Activated naive CD8-positive, alpha-beta T cell treated with anti-CD3 and anti-CD28 coated beads, Interleukin-2, amount 50 U/mL, for 24 hours (primary cell): Measurements from ENCODE around the gene CHPT1.
"Not testable (repeated sequence)": the region's sequence is repeated elsewhere in the genome, so short reads cannot be mapped to it uniquely, and the experiment has no call there.

Source experiments
- ATAC-seq: fragments of 150-1000 bp; cut with Tn5 transposase; one replicate; pipeline ENCODE4 v1.10.0; 2021
- DNase-seq: peaks from one replicate; pipeline ENCODE4 v3.0.0; 2021
- H3K27ac Mint-ChIP-seq: one replicate; pipeline ENCODE4 v1.8.0; 2021; ENCODE audit warnings: mild to moderate bottlenecking, mixed read lengths
- H3K27me3 Mint-ChIP-seq: one replicate; pipeline ENCODE4 v1.8.0; 2021; ENCODE audit warnings: mixed read lengths
- H3K36me3 Mint-ChIP-seq: one replicate; pipeline ENCODE4 v1.8.0; 2021; ENCODE audit warnings: low read depth, mixed read lengths
- H3K4me1 Mint-ChIP-seq: one replicate; pipeline ENCODE4 v1.8.0; 2021; ENCODE audit warnings: mixed read lengths
- H3K4me3 Mint-ChIP-seq: one replicate; pipeline ENCODE4 v1.8.0; 2021; ENCODE audit warnings: mild to moderate bottlenecking, moderate library complexity, mixed read lengths
- H3K9me3 Mint-ChIP-seq: one replicate; pipeline ENCODE4 v1.8.0; 2021; ENCODE audit warnings: mixed read lengths

CHPT1 gene

GRCh38 chr12:101671157-101671791 is 26.2 kb upstream of the CHPT1 start:
- ATAC-seq: peak; percentile 76
- Mint-ChIP-seq H3K4me3 (peak overlapping the region; percentile 45), H3K27ac (peak overlapping the region; percentile 75), H3K9me3 (no peaks in the 10 kb centered on the region), H3K36me3 (no peaks in the 10 kb centered on the region), H3K27me3 (peaks cover 2% of the 10 kb centered on the region), H3K4me1 (peaks cover 19% of the 10 kb centered on the region)
- DNase-seq: peak; percentile 13

GRCh38 chr12:101671833-101672232 is 25.6 kb upstream of the CHPT1 start:
- no peak overlapping the region for H3K4me3 Mint-ChIP-seq

GRCh38 chr12:101675555-101675954 is 21.9 kb upstream of the CHPT1 start:
- no peaks in the 10 kb centered on the region for H3K36me3 Mint-ChIP-seq
- no peak for DNase-seq
- no peak overlapping the region for H3K4me3 Mint-ChIP-seq
- H3K9me3 Mint-ChIP-seq: no peaks in the 10 kb centered on the region
- peaks cover 12% of the 10 kb centered on the region for H3K4me1 Mint-ChIP-seq
- no peak for ATAC-seq
- no peak overlapping the region for H3K27ac Mint-ChIP-seq
- H3K27me3 Mint-ChIP-seq: no peaks in the 10 kb centered on the region

More at GRCh38 chr12:101671833-101672232, 25.6 kb upstream of the CHPT1 start:
- Mint-ChIP-seq H3K27ac (no peak overlapping the region), H3K9me3 (no peaks in the 10 kb centered on the region), H3K27me3 (no peaks in the 10 kb centered on the region), H3K36me3 (no peaks in the 10 kb centered on the region), H3K4me1 (peaks cover 19% of the 10 kb centered on the region)
- ATAC-seq (no peak), DNase-seq (no peak)

- not testable (repeated sequence) for ATAC-seq, DNase-seq, H3K36me3 Mint-ChIP-seq, H3K4me1 Mint-ChIP-seq, H3K9me3 Mint-ChIP-seq, H3K27me3 Mint-ChIP-seq, H3K4me3 Mint-ChIP-seq, H3K27ac Mint-ChIP-seq
These were observed 20.9 kb upstream of the CHPT1 start for GRCh38 chr12:101676497-101676896.

- DNase-seq (no peak), ATAC-seq (no peak)
- Mint-ChIP-seq H3K9me3 (no peaks in the 10 kb centered on the region), H3K4me3 (no peak overlapping the region), H3K27me3 (no peaks in the 10 kb centered on the region), H3K27ac (no peak overlapping the region), H3K4me1 (no peaks in the 10 kb centered on the region), H3K36me3 (no peaks in the 10 kb centered on the region)
These were observed 19.4 kb upstream of the CHPT1 start for GRCh38 chr12:101678081-101678480.

GRCh38 chr12:101680240-101680639 is 17.2 kb upstream of the CHPT1 start:
- Mint-ChIP-seq H3K4me1 (no peaks in the 10 kb centered on the region), H3K27ac (no peak overlapping the region), H3K4me3 (no peak overlapping the region), H3K27me3 (peaks cover 5% of the 10 kb centered on the region), H3K36me3 (no peaks in the 10 kb centered on the region), H3K9me3 (no peaks in the 10 kb centered on the region)
- ATAC-seq (no peak), DNase-seq (no peak)

GRCh38 chr12:101680647-101681046 is 16.8 kb upstream of the CHPT1 start:
- no peaks in the 10 kb centered on the region for H3K4me1 Mint-ChIP-seq
- no peak overlapping the region for H3K27ac Mint-ChIP-seq
- no peak for DNase-seq
- no peak overlapping the region for H3K4me3 Mint-ChIP-seq
- no peak for ATAC-seq
- no peaks in the 10 kb centered on the region for H3K9me3 Mint-ChIP-seq
- no peaks in the 10 kb centered on the region for H3K36me3 Mint-ChIP-seq
- peaks cover 5% of the 10 kb centered on the region for H3K27me3 Mint-ChIP-seq

- H3K4me3 Mint-ChIP-seq, DNase-seq, H3K27me3 Mint-ChIP-seq, H3K36me3 Mint-ChIP-seq, H3K9me3 Mint-ChIP-seq, H3K27ac Mint-ChIP-seq, H3K4me1 Mint-ChIP-seq, ATAC-seq: not testable (repeated sequence)
These were observed 15.8 kb upstream of the CHPT1 start for GRCh38 chr12:101681627-101682026.

GRCh38 chr12:101685092-101685491 is 12.3 kb upstream of the CHPT1 start:
- Mint-ChIP-seq H3K4me3 (no peak overlapping the region), H3K4me1 (no peaks in the 10 kb centered on the region), H3K9me3 (no peaks in the 10 kb centered on the region), H3K36me3 (no peaks in the 10 kb centered on the region), H3K27ac (no peak overlapping the region), H3K27me3 (peaks cover 5% of the 10 kb centered on the region)
- no peak for DNase-seq
- ATAC-seq: no peak

GRCh38 chr12:101686176-101686575 is 11.3 kb upstream of the CHPT1 start:
- Mint-ChIP-seq H3K4me3 (no peak overlapping the region), H3K4me1 (no peaks in the 10 kb centered on the region), H3K36me3 (no peaks in the 10 kb centered on the region), H3K9me3 (no peaks in the 10 kb centered on the region), H3K27ac (no peak overlapping the region), H3K27me3 (peaks cover 5% of the 10 kb centered on the region)
- DNase-seq (no peak), ATAC-seq (no peak)

GRCh38 chr12:101690544-101691098 is 6.8 kb upstream of the CHPT1 start:
- no peaks in the 10 kb centered on the region for H3K36me3 Mint-ChIP-seq
- H3K4me3 Mint-ChIP-seq: no peak overlapping the region
- H3K27ac Mint-ChIP-seq: no peak overlapping the region
- DNase-seq: no peak
- no peaks in the 10 kb centered on the region for H3K4me1 Mint-ChIP-seq
- H3K9me3 Mint-ChIP-seq: no peaks in the 10 kb centered on the region
- ATAC-seq: no peak
- no peaks in the 10 kb centered on the region for H3K27me3 Mint-ChIP-seq

- DNase-seq: no peak
- Mint-ChIP-seq H3K4me1 (peaks cover 4% of the 10 kb centered on the region), H3K9me3 (no peaks in the 10 kb centered on the region), H3K27me3 (no peaks in the 10 kb centered on the region), H3K4me3 (no peak overlapping the region), H3K36me3 (no peaks in the 10 kb centered on the region), H3K27ac (no peak overlapping the region)
- no peak for ATAC-seq
These were observed 5.8 kb upstream of the CHPT1 start for GRCh38 chr12:101691503-101692096.

- ATAC-seq: no peak
- no peaks in the 10 kb centered on the region for H3K9me3 Mint-ChIP-seq
- peaks cover 19% of the 10 kb centered on the region for H3K4me1 Mint-ChIP-seq
- DNase-seq: no peak
- H3K27ac Mint-ChIP-seq: no peak overlapping the region
- H3K27me3 Mint-ChIP-seq: no peaks in the 10 kb centered on the region
- no peak overlapping the region for H3K4me3 Mint-ChIP-seq
- no peaks in the 10 kb centered on the region for H3K36me3 Mint-ChIP-seq
These were observed 3.1 kb upstream of the CHPT1 start for GRCh38 chr12:101694297-101694848.

GRCh38 chr12:101694986-101695385 is 2.5 kb upstream of the CHPT1 start:
- H3K4me3 Mint-ChIP-seq: no peak overlapping the region
- no peaks in the 10 kb centered on the region for H3K36me3 Mint-ChIP-seq
- no peaks in the 10 kb centered on the region for H3K9me3 Mint-ChIP-seq
- ATAC-seq (no peak), DNase-seq (no peak)
- no peaks in the 10 kb centered on the region for H3K27me3 Mint-ChIP-seq
- peaks cover 23% of the 10 kb centered on the region for H3K4me1 Mint-ChIP-seq
- peak overlapping the region; percentile 27 for H3K27ac Mint-ChIP-seq

GRCh38 chr12:101695706-101696105 is 1.7 kb upstream of the CHPT1 start:
- Mint-ChIP-seq H3K27ac (no peak overlapping the region), H3K9me3 (no peaks in the 10 kb centered on the region), H3K27me3 (no peaks in the 10 kb centered on the region), H3K4me3 (no peak overlapping the region), H3K4me1 (peaks cover 26% of the 10 kb centered on the region), H3K36me3 (no peaks in the 10 kb centered on the region)
- no peak for DNase-seq
- ATAC-seq: no peak
